BLaER1 (cell line): ENCODE measurements around the gene MRLN.

Experiments
- H3K27ac ChIP-seq: shearing (Covaris generic); formaldehyde crosslinking; 2 replicates; pipeline ENCODE4 v1.8.1; 2022
- H3K27me3 ChIP-seq: shearing (Covaris generic); formaldehyde crosslinking; 2 replicates; pipeline ENCODE4 v1.8.1; 2022
- H3K36me3 ChIP-seq: shearing (Covaris generic); formaldehyde crosslinking; 2 replicates; pipeline ENCODE4 v1.8.1; 2022
- H3K4me1 ChIP-seq: shearing (Covaris generic); formaldehyde crosslinking; 2 replicates; pipeline ENCODE4 v1.8.1; 2022
- H3K4me2 ChIP-seq: shearing (Covaris generic); formaldehyde crosslinking; 2 replicates; pipeline ENCODE4 v1.8.1; 2022
- H3K4me3 ChIP-seq: shearing (Covaris generic); formaldehyde crosslinking; 2 replicates; pipeline ENCODE4 v1.8.1; 2022
- H3K9ac ChIP-seq: shearing (Covaris generic); formaldehyde crosslinking; 2 replicates; pipeline ENCODE4 v1.8.1; 2022
- H3K9me3 ChIP-seq: shearing (Covaris generic); formaldehyde crosslinking; 2 replicates; pipeline ENCODE4 v1.8.1; 2022
- H4K20me1 ChIP-seq: shearing (Covaris generic); formaldehyde crosslinking; 2 replicates; pipeline ENCODE4 v1.8.1; 2022
- Cebpa-rat ChIP-seq: shearing (Covaris generic); IDR thresholded peaks from 2 replicates; pipeline ENCODE4 v1.8.1; 2022

The MRLN gene

DNA sequence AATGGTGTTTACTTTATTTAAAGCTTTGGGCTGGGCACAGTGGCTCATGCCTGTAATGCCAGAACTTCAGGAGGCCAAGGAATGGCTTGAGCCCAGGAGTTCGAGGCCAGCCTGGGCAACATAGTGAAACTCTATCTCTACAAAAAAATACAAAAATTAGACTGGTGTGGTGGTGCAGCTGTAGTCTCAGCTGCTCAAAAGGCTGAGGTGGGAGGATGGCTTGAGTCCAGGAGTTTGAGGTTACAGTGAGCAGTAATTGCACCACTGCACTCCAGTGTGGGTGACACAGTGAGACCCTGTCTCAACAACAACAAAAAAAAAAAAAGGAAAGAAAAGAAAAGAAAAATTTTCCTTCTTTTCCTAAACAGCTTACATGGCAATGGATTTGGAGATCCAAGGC, 65.6 kb downstream of the MRLN start:
- no peak for TF ChIP-seq Cebpa-rat

More for the DNA sequence above, 65.6 kb downstream of the MRLN start:
- Histone ChIP-seq H3K27me3 (no peaks in the 10 kb centered on the region), H4K20me1 (no peaks in the 10 kb centered on the region), H3K9me3 (no peaks in the 10 kb centered on the region), H3K27ac (no peak overlapping the region), H3K9ac (no peak overlapping the region), H3K36me3 (no peaks in the 10 kb centered on the region), H3K4me2 (no peak overlapping the region), H3K4me3 (no peak overlapping the region), H3K4me1 (peaks cover 6% of the 10 kb centered on the region; the same call in 1 of the 2 replicates)
